ENCODE data around the gene CLDN4.
"Not testable (repeated sequence)": the region's sequence is repeated elsewhere in the genome, so short reads cannot be mapped to it uniquely, and the experiment has no call there.

CLDN4 gene, protein sequence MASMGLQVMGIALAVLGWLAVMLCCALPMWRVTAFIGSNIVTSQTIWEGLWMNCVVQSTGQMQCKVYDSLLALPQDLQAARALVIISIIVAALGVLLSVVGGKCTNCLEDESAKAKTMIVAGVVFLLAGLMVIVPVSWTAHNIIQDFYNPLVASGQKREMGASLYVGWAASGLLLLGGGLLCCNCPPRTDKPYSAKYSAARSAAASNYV

DNA sequence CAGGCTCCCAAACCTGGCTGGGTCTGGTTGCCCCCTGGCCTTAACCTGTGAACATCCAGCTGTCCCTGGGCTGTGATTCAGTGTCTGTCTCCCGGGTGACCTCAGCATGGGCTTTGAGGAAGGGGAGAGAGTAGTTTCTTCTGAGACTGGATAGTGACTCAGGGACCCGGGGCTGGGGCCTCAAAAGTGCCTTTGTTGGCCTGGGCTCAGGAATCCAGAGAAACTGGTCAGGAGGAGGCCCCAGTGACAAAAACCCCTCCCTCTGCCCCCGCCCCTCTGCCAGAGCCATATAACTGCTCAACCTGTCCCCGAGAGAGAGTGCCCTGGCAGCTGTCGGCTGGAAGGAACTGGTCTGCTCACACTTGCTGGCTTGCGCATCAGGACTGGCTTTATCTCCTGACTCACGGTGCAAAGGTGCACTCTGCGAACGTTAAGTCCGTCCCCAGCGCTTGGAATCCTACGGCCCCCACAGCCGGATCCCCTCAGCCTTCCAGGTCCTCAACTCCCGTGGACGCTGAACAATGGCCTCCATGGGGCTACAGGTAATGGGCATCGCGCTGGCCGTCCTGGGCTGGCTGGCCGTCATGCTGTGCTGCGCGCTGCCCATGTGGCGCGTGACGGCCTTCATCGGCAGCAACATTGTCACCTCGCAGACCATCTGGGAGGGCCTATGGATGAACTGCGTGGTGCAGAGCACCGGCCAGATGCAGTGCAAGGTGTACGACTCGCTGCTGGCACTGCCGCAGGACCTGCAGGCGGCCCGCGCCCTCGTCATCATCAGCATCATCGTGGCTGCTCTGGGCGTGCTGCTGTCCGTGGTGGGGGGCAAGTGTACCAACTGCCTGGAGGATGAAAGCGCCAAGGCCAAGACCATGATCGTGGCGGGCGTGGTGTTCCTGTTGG, at the start of gene CLDN4:
Gene CLDN4 (plus strand): TSS at position 316 of the 903 bp plus-strand sequence. CDS start 206 bp downstream, at position 522.
- DNase-seq = no peak

DNA sequence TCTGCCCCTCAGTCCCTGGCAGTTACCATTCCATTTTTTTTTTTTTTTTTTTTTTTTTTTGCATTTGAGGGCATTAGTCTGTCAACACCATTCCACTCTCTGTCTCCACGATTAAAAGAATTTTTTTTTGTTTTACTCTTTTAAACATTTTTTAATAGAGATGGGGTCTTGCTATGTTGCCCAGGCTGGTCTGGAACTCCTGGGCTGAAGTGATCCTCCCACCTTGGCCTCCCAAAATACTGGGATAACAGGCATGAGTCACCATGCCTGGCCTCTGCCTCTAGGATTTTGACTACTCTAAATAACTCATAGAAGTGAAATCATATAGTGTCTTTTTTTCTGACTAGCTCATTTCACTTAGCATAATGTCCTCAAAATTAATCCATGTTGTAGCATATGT, 44.2 kb upstream of the CLDN4 start:
- DNase-seq = no peak

DNA sequence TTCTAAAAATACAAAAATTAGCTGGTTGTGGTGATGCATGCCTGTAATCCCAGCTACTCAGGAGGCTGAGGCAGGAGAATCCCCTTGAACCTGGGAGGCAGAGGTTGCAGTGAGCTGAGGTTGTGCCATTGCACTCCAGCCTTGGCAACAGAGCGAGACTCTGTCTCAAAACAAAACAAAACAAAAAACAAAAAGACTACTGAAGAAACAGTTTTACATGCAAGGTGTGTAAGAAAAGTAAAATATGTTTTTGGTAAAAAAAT, 43.1 kb upstream of the CLDN4 start:
- DNase-seq = not testable (repeated sequence)

DNA sequence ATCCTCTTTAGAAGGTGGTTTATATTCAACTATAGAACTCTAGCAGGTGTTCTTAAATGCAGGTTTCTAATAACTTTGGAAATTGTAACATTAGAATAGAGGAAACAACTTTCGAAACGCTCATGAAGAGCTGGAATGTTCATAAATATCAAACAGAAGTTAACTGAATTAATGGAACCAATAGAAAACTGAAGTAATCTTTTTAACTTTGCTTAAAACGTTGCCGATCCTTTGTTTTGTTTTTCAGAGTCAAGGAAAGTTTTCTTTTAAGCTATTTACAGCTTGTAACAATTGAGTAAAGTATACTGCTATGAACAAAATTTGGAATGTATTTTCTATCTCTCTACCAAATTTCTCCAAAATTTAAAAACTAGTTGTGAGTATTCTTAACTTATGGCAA, 41.7 kb upstream of the CLDN4 start:
- DNase-seq = no peak

DNA sequence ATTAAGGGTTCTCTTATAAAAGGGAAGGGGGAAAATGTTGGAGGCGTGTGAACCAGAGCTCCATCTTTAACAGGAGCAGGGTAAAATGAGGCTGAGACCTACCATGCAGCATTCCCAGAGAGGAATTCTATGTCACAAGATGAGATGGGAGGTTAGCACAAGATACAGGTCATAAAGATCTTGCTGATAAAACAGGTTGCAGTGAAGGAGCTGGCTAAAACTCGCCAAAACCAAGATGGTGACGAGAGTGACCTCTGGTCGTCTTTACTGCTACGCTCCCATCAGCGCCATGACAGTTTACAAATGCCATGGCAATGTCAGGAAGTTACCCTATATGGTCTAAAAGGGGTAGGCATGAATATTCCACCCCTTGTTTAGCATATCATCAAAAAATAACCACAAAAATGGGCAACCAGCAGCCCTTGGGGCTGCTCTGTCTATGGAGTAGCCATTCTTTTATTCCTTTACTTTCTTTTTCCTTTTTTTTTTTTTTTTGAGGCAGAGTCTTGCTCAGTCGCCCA, 39.6 kb upstream of the CLDN4 start:
- not testable (repeated sequence) for DNase-seq

DNA sequence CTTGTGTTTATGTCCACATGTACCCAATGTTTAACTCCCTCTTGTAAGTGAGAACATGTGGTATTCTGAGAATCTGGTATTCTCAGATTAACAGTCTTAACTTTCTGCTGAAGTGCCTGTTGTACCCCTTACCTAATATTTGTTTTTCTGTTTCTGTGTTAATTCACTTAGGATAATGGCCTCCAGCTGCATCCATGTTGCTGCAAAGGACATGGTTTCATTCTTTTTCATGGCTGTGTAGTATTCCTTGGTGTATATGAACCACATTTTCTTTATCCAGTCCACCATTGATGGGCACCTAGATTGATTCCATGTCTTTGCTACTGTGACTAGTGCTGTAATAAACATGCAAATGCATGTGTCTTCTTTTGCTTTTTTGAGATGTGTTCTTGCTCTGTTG, 35.6 kb upstream of the CLDN4 start:
- DNase-seq = not testable (repeated sequence)

DNA sequence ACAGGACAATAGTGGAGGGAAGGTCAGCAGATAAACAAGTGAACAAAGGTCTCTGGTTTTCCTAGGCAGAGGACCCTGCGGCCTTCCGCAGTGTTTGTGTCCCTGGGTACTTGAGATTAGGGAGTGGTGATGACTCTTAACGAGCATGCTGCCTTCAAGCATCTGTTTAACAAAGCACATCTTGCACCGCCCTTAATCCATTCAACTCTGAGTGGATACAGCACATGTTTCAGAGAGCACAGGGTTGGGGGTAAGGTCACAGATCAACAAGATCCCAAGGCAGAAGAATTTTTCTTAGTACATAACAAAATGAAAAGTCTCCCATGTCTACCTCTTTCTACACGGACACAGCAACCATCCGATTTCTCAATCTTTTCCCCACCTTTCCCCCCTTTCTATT, 34.1 kb upstream of the CLDN4 start:
- not testable (repeated sequence) for DNase-seq

DNA sequence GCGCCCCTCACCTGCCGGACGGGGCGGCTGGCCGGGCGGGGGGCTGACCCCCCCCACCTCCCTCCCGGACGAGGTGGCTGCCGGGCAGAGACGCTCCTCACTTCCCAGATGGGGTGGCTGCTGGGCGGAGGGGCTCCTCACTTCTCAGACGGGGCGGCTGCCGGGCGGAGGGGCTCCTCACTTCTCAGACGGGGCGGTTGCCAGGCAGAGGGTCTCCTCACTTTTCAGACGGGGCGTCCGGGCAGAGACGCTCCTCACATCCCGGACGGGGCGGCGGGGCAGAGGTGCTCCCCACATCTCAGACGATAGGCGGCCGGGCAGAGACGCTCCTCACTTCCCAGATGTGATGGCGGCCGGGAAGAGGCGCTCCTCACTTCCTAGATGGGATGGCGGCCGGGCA, 33.6 kb upstream of the CLDN4 start:
- DNase-seq = not testable (repeated sequence)

DNA sequence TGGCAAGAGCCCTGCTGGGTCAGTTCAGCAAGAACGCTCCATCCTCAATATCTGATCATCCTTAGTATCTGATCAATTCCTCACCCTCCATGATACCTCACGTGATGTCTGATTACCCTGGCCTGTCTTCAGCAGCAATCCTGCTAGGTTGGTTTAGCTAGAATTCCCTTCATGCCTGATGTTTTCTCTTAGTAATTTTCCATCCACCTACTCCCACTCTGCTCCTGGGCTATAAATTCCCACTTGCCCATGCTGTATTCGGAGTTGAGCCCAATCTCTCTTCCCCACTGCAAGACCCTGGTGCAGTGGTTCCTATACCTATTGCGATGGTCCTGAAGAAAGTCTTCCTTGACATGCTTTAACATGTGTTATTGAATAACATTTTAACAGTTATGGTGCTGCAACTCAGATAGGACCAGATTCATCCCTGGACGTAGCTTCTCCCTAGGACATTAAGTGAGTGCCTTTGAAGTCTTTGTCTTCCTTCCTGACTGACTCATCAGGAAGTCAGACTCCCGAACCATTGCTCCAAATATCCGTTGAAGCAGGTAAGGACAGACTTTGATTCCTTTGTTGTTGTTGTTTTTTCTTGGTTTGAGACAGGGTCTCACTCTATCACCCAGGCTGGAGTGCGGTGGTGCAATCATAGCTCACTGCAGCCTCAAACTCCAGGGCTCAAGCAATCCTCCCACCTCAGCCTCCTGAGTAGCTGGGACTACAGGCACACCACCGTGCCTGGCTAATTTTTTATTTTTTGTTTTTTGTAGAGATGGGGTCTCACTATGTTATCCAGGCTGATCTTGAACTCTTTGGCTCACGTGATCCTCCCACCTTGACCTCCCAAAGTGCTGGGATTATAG, 31.3 kb upstream of the CLDN4 start:
- no peak for DNase-seq

DNA sequence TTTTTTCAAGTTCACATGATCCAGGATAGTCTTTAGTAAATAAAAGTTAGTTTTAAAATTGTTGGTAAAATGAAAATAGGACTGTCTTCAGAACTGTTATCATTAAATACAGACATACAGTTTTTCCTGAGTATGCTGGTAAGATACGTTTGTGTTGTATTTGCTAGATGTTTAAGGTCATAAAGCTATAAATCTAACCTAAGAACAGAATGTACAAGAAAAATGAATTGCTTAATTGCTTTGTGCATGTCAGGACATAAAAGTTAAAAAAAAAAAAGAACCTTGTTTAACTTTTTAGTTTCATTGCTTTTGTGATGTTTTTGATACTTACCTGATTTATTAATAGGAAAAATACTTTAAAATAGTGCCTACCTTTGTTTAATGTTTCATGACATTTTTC, 29.2 kb upstream of the CLDN4 start:
- no peak for DNase-seq

DNA sequence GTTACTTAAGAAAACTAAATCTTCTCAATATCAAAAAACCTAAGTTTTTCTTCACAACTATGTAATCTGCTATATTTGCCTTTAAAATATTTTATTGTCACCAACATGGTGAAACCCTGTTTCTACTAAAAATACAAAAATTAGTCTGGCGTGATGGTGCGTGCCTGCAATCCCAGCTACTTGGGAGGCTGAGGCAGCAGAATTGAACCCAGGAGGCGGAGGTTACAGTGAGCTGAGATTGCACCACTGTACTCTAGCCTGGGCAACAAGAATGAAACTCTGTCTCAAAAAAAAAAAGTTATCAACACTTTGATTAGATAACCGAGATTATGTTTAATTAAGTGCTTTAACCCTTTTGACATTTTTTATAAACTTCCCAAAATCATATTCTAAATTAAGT, 28.3 kb upstream of the CLDN4 start:
- DNase-seq = no peak

DNA sequence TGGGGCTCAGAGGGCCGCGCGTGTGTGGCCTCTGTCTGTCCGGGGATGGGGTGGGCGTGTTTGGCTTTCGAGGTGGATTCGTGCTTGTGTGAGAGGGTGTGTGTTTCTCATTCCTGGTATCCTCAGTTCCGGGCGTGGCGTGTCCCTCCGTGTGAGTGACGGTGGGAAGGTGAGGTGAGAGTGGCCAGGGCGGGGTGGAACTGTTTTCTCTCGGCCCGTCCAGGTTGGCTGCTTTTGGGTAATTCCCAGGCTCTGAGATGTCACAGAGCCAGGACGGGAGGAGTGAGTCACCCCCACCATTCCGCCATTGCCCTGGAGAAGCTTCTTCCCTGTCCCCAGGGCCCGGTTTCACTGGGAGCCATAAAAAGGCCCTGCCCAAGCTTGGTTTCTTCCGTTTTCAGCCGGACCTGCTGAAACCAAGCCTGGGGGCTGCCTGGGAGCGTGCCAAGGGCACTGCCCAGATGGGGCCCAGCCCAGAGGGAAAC, 21.3 kb upstream of the CLDN4 start:
- DNase-seq = no peak

DNA sequence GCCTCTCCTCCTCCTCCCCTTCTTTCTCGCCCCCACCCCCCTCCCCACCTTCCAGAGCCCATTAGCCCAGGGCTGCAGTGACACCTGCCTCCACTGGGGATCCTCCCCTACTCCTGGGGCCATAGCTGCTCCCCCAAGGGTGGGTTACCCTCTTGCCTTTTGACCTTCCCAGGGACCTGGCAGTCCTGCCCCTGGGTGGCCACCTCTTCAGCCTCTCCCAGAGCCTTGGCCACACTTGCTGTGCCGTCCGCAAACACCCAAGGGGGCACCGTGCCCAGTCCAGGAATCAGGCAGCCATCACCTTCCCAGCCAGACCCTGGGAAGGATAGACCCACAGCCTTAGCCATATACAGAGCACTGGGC, 19.8 kb upstream of the CLDN4 start:
- DNase-seq = no peak

DNA sequence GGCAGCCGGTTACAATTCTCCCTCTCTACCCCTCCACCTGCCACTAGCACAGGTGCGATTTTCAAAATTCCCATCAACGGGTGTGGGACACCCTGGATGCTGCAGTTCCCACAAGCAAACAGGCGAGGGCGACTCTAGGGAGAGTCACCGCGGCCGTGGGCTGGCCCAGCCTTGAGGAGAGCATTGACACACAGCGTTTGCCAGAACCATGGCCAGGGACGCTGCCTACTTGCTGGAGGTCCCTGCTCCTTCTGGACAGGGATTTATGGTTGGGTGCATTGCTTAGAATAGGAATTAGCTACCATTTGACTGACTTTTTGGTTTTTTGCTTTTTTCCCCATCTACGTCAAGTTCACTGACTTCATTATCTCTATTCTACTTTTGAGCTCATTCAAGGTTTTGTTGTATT, 19.0 kb upstream of the CLDN4 start:
- no peak for DNase-seq

DNA sequence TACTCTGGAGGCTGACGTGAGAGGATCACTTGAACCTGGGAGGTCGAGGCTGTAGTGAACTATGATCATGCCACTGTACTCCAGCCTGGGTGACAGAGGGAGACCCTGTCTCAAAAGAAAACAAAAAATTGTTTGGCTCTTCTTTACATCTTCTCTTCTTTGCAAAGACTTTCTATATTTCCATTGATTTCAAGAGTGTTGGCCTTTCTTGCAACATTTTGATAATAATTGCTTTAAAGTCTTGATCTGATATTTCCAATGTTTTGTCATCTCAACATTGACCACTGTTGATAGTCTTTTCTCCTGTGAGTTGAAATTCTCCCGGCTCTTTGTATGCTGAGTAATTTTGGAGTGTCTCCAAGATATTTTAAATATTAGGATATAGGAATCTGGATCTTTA, 17.8 kb upstream of the CLDN4 start:
- no peak for DNase-seq

DNA sequence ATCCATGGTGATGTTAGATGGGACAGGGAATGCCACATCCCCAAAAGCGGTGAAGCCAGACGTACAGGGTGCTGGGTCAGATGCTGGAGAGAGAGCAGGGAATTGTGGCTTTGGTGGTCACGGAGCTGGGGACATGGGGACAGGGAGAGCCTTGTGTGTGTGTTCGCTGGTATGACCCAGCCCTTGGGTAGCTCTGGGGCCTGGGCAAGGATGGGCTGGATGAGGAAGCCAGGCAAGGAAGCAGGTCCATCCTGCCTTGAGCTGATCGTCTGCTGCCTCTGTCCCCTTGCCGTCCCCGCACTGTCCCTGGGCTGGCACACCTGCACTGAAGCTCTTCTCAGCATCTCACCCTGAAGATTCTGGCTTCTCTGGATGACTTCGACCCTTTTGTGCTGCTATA, 15.4 kb upstream of the CLDN4 start:
- no peak for DNase-seq

DNA sequence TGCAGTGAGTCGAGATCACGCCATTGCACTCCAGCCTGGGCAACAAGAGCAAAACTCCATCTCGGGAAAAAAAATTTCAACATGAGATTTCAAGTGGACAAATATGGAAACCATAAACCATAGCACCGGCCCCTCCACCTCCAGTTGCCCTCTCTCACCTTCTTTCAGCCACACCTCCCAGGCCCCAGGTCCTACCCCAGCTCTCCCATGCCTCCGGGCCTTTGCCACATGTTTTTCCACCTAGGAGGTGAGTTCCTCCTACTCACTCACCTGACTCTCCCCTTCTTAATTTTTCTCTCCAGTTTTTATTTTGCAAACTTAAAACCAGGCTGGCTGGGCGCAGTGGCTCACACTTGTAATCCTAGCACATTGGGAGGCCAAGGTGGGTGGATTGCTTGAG, 13.7 kb upstream of the CLDN4 start:
- DNase-seq = no peak

DNA sequence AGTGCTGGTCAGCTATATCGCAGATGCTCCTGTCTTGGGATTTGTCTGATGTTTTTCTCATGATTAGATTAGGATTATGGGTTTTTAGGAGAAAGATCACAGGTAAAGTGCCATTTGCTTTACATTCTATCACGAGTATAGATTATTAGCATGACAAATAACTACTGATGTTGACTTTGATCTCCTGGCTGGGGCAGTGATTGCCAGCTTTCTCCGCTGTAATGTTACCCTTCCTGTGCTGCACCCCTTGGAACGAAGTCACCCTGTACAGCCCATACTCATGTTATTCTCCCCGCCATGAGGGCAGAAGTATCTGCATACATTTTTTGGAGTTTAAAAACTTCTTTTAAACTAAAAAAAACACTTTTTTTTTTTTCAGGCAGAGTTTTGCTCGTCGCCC, 10.8 kb upstream of the CLDN4 start:
- DNase-seq = no peak

DNA sequence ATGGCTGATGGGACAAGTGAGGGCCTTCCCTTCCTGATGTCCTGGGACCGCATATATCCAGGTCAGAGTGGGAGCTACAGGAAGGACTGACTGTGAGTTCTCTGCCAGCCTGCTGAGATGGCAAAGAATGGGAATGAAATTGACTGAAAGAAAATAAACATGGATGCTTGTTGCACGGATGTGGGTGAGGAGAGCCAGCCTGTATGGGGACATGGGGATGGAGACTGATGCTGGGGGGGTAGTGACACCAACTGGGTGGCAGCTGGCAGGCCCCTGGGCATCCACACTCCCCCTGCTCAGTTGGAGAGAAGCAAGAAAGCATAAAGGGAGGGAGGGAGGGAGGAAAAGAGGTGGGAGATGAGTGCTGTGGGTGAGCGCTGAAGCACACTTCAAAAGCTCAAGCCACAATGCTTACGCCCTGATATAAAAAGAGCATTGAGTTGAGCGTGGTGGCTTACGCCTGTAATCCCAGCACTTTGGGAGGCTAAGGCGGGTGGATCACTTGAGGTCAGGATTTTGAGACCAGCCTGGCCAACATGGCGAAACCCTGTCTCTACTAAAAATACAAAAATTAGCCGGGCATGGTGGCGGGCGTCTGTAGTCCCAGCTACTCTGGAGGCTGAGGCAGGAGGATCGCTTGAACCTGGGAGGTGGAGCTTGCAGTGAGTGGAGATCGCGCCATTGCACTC, 9.1 kb upstream of the CLDN4 start:
- not testable (repeated sequence) for DNase-seq

DNA sequence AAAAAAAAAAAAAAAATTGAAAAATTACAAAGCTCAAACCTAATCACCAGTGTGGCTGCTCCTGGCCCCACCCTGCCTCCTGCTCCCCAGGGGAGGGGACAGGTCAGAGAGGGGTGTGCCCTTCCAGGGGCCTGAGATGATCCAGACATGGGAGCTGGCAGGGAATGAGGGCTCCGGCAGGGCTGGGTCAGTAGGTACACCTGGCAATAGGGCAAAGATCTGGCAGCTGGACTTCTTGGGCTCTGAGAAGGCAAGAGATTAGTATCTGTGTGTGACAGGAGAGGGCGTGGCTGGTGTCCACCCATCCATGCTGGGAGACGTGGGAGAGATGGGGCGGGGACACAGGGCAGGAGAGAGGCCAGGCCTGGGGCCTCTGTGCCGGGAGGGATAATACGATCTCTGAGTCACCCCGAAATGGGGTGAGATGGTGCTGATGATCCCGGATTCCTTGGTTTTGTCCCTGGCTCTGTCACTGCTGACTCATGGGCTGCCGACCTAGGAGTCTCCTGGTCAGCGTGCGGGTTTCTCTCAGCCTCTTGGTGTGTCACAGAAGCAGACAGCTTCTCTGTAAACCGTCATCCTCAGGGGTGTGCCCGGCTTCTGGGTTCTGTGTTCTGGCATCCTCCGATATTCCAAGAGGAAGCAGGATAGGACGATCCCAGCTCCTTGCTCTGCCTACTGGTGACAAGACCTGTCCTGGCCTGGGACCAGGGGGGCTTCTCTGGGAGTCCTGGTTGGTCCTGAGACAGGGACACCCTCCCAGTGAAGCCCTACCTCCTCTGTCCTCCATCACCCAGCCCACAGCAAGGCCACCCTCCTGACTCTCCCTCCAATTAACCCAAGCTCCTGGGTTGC, 8.2 kb upstream of the CLDN4 start:
- no peak for DNase-seq

DNA sequence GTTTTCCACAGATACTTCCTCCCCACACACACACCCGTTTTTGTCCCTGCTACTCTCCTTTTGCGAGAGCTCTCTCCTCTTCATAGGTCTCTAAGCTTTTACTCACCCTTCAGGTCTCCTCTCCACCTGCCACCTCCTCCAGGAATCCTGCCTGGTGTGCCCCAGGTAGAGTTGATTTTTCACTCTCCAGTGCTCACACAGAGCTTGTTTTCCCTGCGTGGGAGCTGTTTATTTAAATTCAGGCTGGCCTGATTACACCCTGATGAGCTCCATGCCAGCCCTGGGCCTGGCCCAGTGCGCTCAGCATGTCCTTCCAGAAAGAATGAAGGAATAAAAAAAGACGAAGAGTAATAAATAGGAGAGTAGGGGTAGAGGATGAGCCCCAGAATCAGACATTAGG, 7.5 kb upstream of the CLDN4 start:
- DNase-seq = no peak
